Right kidney (tissue), 1 donor: ENCODE measurements around the gene CACNA1D.

Experiments
- DNase-seq: peaks from one replicate; pipeline ENCODE4 v3.0.0-alpha.2; 2016

CACNA1D gene

GRCh38 chr3:53794597-53794996, 300.2 kb downstream of the CACNA1D start:
- no peak for DNase-seq

- DNase-seq = no peak
Observed at GRCh38 chr3:53795176-53795575, 300.8 kb downstream of the CACNA1D start.

GRCh38 chr3:53795789-53796560, 301.6 kb downstream of the CACNA1D start:
- DNase-seq = no peak

GRCh38 chr3:53798144-53798543, 303.7 kb downstream of the CACNA1D start:
- DNase-seq = no peak

- DNase-seq = no peak
Observed at GRCh38 chr3:53799338-53799865, 305.0 kb downstream of the CACNA1D start.

GRCh38 chr3:53800041-53800906, 305.9 kb downstream of the CACNA1D start:
- no peak for DNase-seq

- no peak for DNase-seq
Observed at GRCh38 chr3:53801319-53801718, 306.9 kb downstream of the CACNA1D start.

GRCh38 chr3:53802256-53802880, 308.0 kb downstream of the CACNA1D start:
- DNase-seq = no peak

- peak; percentile 15 for DNase-seq
Observed at GRCh38 chr3:53803124-53803815, 308.9 kb downstream of the CACNA1D start.

GRCh38 chr3:53803816-53804695, 309.6 kb downstream of the CACNA1D start:
- DNase-seq = peak; percentile 26

GRCh38 chr3:53804697-53805462, 310.5 kb downstream of the CACNA1D start:
- no peak for DNase-seq

GRCh38 chr3:53805463-53806159, 311.2 kb downstream of the CACNA1D start:
- no peak for DNase-seq

GRCh38 chr3:53806182-53807116, 312.0 kb downstream of the CACNA1D start:
- peak; percentile 69 for DNase-seq

GRCh38 chr3:53807117-53807810, 312.9 kb downstream of the CACNA1D start:
- peak; percentile 58 for DNase-seq

GRCh38 chr3:53808496-53808895, 314.1 kb downstream of the CACNA1D start:
- no peak for DNase-seq

- DNase-seq = no peak
Observed at GRCh38 chr3:53809267-53809666, 314.9 kb downstream of the CACNA1D start.

GRCh38 chr3:53809764-53810400, 315.5 kb downstream of the CACNA1D start:
- DNase-seq = no peak
